ENCODE data around the gene RPP25L. TPM values are rescaled to one million over a fixed set of nuclear protein-coding genes. Genes with fewer than 3 reads are reported as not detected.

RPP25L gene
- total and polyA plus RNA-seq, 2 of the 4 experiments (the other 2 are of a cell fraction), result 20.4 to 26.3 TPM

- ATAC-seq (ENCODE audit: low read depth) (no peak), DNase-seq (no peak)
- Histone ChIP-seq H3K18ac (ENCODE audit: low read depth, low read length) (no peak overlapping the region), H2BK120ac (ENCODE audit: low read depth, low read length) (no peak overlapping the region), H3K27ac (ENCODE audit: insufficient read depth, low read length) (no peak overlapping the region), H4K5ac (ENCODE audit: low read depth, low read length) (no peak overlapping the region), H3K4me3 (ENCODE audit: insufficient read depth, low read depth, low read length) (no peak overlapping the region), H2AFZ (replicated peaks; ENCODE audit: low read length, poor library complexity) (no peak overlapping the region), H4K20me1 (ENCODE audit: insufficient read depth, low read length) (no peaks in the 10 kb centered on the region), H3K79me1 (ENCODE audit: low read depth in 1 of 2, low read length in 2 of 2) (no peaks in the 10 kb centered on the region), H3K4ac (ENCODE audit: low read depth, low read length) (no peak overlapping the region), H3K36me3 (ENCODE audit: control insufficient read depth, insufficient read depth, low read length) (no peaks in the 10 kb centered on the region), H3K27me3 (ENCODE audit: control insufficient read depth, insufficient read depth, low read length) (peaks cover 65% of the 10 kb centered on the region), H2AK9ac (replicated peaks; ENCODE audit: low read depth, low read length, poor library complexity) (no peak overlapping the region), H2BK5ac (ENCODE audit: low read depth, low read length, poor library complexity, severe bottlenecking) (no peak overlapping the region), H3K9me3 (ENCODE audit: control insufficient read depth, insufficient read depth, low read length) (peaks cover 3% of the 10 kb centered on the region; the same call in 1 of the 2 replicates), H3K14ac (replicated peaks; ENCODE audit: low read depth, low read length) (no peak overlapping the region), H3K4me1 (ENCODE audit: control insufficient read depth, insufficient read depth, low read length) (peaks cover 6% of the 10 kb centered on the region; the same call in 1 of the 2 replicates), H3K9ac (ENCODE audit: low read depth, low read length) (no peak overlapping the region), H3K9me1 (ENCODE audit: insufficient read depth, low read length) (no peaks in the 10 kb centered on the region), H4K8ac (ENCODE audit: low read depth in 2 of 2, low read length in 2 of 2) (no peak overlapping the region), H2BK15ac (ENCODE audit: low read depth, low read length) (no peak overlapping the region), H3K23ac (ENCODE audit: low read depth, low read length) (no peak overlapping the region), H2AK5ac (ENCODE audit: low read depth, low read length) (no peak overlapping the region), H3K56ac (ENCODE audit: extremely low read depth, insufficient read depth, low read length) (no peak overlapping the region), H2BK20ac (ENCODE audit: low read depth, low read length) (no peak overlapping the region), H4K91ac (ENCODE audit: insufficient read depth, low read depth, low read length) (no peak overlapping the region), H3K4me2 (ENCODE audit: low read depth, low read length) (no peak overlapping the region)
- intact Hi-C loops (cut with micrococcal nuclease), result no loop called here
- ChIA-PET CTCF (no interaction called here), POLR2A (ENCODE audit: unreplicated experiment) (no interaction called here)
- in situ Hi-C loops (cut with MboI; ENCODE audit: low sequenced_read_pairs), result no loop called here
- BruUV-seq (replicated peaks), result no TSS peak
- 82% methylated on average over 9 of the region's 16 CpGs; no CpG with 5 or more reads in 1 of the 2 experiments for WGBS, 2 experiments (ENCODE audit: extremely low coverage in 2 of 2, insufficient read length in 1 of 2)
- TF ChIP-seq RFX5 (IDR thresholded peaks at IDR 0.05; ENCODE audit: low read depth, low read length) (no peak), RCOR1 (IDR thresholded peaks at IDR 0.05; ENCODE audit: insufficient replicate concordance, low read length) (no peak), CEBPB (IDR thresholded peaks at IDR 0.05; ENCODE audit: low read depth, low read length) (no peak), SMC3 (IDR thresholded peaks at IDR 0.05; ENCODE audit: low read depth, low read length) (no peak), CTCF (conservative IDR thresholded peaks at IDR 0.05; ENCODE audit: low read depth, low read length) (no peak), NFE2L2 (IDR thresholded peaks at IDR 0.05; ENCODE audit: low read depth, low read length) (no peak), CHD1 (IDR thresholded peaks at IDR 0.05; ENCODE audit: low read depth, low read length) (no peak), MAFK (IDR thresholded peaks at IDR 0.05; ENCODE audit: low read depth, low read length) (no peak), RAD21 (IDR thresholded peaks at IDR 0.05; ENCODE audit: low read length) (no peak), FOS (IDR thresholded peaks at IDR 0.05; ENCODE audit: low read depth, low read length) (no peak), BHLHE40 (IDR thresholded peaks at IDR 0.05; ENCODE audit: low read depth, low read length) (no peak)
- dilution Hi-C loops (cut with HindIII; ENCODE audit: low sequenced_read_pairs, unreplicated experiment), result no loop called here
Observed at GRCh38 chr9:34564617-34565016, 47.3 kb downstream of the RPP25L start.

All from IMR-90 (cell line).